Suprapubic skin (tissue), 4 donors: ENCODE measurements around the gene ARCN1. TPM values are rescaled to one million over a fixed set of nuclear protein-coding genes. Genes with fewer than 3 reads are reported as not detected.
A peak's percentile ranks its signal among the peaks of the same experiment; 100 is the strongest.

ENCODE experiments used
- DNase-seq, 2 donors: peaks; one replicate each; pipeline ENCODE4 v3.0.0-alpha.2; 2019; ENCODE audit warnings: low spot score in 2 of 2
- H3K27ac ChIP-seq: fragments of 200-600 bp; sonication (generic); one replicate; pipeline ENCODE4 v1.5.1; 2019
- H3K27me3 ChIP-seq: fragments of 200-600 bp; sonication (generic); one replicate; pipeline ENCODE4 v1.5.1; 2019
- H3K36me3 ChIP-seq: fragments of 200-600 bp; sonication (generic); one replicate; pipeline ENCODE4 v1.5.1; 2019
- H3K4me1 ChIP-seq: fragments of 200-600 bp; sonication (generic); one replicate; pipeline ENCODE4 v1.5.1; 2019
- H3K4me3 ChIP-seq: fragments of 200-600 bp; sonication (generic); one replicate; pipeline ENCODE4 v1.5.1; 2019; ENCODE audit warnings: mild to moderate bottlenecking
- H3K9me3 ChIP-seq: fragments of 200-600 bp; sonication (generic); one replicate; pipeline ENCODE4 v1.5.1; 2019
- CTCF ChIP-seq, 2 donors: fragments of 200-600 bp in 1 of 2; fragments of 450-650 bp in 1 of 2; sonication (generic) in 1 of 2; IDR thresholded peaks; one replicate each; pipeline ENCODE4 v1.5.1; 2016 to 2019; ENCODE audit warnings: antibody characterized with exemption in 2 of 2, mild to moderate bottlenecking in 1 of 2, moderate library complexity in 1 of 2
- EP300 ChIP-seq: sonication (generic); formaldehyde crosslinking; IDR thresholded peaks from one replicate; pipeline ENCODE4 v1.6.1; 2017; ENCODE audit warnings: antibody characterized with exemption
- POLR2A ChIP-seq, 2 donors: fragments of 450-650 bp; IDR thresholded peaks; one replicate each; pipeline ENCODE4 v1.6.1; 2017; ENCODE audit warnings: antibody characterized with exemption in 2 of 2, mild to moderate bottlenecking in 2 of 2, moderate library complexity in 2 of 2
- POLR2AphosphoS5 ChIP-seq, 3 donors: sonication (generic); formaldehyde crosslinking; IDR thresholded peaks; one replicate each; pipeline ENCODE4 v1.6.1; 2017; ENCODE audit warnings: antibody characterized with exemption in 3 of 3
- WGBS: methylation state at CpG from one replicate; pipeline ENCODE4 v1.1.5; 2018; 5-methylcytosine and 5-hydroxymethylcytosine counted together
- total RNA-seq, 4 donors: library from RNA; depleted of rRNA; stranded (reverse); fragments of >200 nt; gene quantifications; one replicate each; pipeline ENCODE4 v1.1.0, GENCODE V29; 2016

Gene ARCN1
- total RNA-seq, 4 donors from 2014 or later: 70.3 to 80.7 (median 77.0) TPM

- WGBS: 25% methylated on average over 4 of the region's 4 CpGs
- Histone ChIP-seq H3K4me1 (peaks cover 59% of the 10 kb centered on the region), H3K36me3 (peaks cover 41% of the 10 kb centered on the region), H3K27ac (peak overlapping the region; percentile 10), H3K9me3 (no peaks in the 10 kb centered on the region), H3K4me3 (peak overlapping the region; percentile 26), H3K27me3 (no peaks in the 10 kb centered on the region)
- DNase-seq: no peak
- no peak for TF ChIP-seq CTCF (IDR thresholded peaks at IDR 0.05)
Measured at GRCh38 chr11:118633979-118634378, 61.8 kb downstream of the ARCN1 start.

DNA sequence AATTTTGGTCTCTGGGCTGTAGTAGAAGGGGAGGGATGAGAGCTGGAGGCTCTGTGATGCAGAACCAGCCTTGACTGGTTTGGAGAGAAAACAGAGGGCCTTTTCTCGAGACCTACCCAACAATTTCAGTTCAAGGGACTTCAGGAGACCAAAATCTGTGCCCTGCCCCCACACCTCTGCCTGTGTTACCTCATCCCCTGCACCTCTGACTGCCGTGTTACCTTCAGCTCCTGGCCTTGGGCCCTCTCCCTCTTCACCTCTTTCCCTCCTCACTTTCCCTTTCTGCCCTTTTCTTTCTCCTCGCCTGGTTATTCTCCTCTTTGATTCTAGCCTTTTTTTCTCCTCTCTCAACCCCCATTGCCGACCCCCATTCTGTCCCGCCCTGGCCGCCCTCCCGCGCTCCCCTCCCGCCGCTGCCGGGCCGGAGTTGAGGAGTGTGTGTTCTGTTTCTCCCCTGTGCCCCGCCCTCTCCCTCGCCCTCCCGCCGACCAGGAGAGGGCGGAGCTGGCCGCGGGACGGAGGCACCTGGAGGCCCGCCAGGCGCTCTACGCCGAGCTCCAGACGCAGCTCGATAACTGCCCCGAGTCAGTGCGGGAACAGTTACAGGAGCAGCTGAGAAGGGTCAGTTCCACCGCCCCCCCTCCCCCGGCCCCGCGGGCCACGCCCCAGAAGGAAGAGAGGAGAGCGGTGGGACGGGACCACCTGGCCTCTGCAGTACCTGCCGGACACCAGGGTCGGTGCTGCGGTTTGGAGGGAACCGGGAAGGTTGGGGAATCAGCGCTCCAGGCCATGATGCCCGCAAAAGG is 62.4 kb downstream of the ARCN1 start:
- DNase-seq: no peak
- H3K27me3 ChIP-seq: no peaks in the 10 kb centered on the region
- peak overlapping the region; percentile 13 for H3K27ac ChIP-seq
- 28% methylated on average over 26 of the region's 41 CpGs for WGBS
- peak overlapping the region; percentile 26 for H3K4me3 ChIP-seq
- peaks cover 53% of the 10 kb centered on the region for H3K4me1 ChIP-seq
- peaks cover 46% of the 10 kb centered on the region for H3K36me3 ChIP-seq
- H3K9me3 ChIP-seq: no peaks in the 10 kb centered on the region
- TF ChIP-seq POLR2A (IDR thresholded peaks at IDR 0.05) (no peak), CTCF (IDR thresholded peaks at IDR 0.05) (no peak), POLR2AphosphoS5 (IDR thresholded peaks at IDR 0.05) (peak in 1 of 3 donors; percentile 16), EP300 (no peak)

DNA sequence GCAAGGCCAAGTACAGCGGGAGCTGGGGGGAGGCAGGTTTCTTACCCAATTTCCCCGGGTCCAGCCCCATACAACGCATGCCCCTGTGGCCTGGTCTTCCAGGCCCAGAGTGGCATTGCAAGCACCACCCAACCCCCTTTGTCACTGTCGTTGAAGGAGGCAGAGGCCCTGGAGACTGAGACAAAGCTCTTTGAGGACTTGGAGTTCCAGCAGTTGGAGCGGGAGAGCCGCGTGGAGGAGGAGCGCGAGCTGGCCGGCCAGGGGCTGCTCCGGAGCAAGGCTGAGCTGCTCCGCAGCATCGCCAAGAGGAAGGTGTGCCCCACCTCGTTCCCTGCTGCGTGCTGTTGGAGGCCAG is 63.0 kb downstream of the ARCN1 start:
- Histone ChIP-seq H3K27me3 (no peaks in the 10 kb centered on the region), H3K36me3 (peaks cover 52% of the 10 kb centered on the region), H3K27ac (peak overlapping the region; percentile 13), H3K4me1 (peaks cover 48% of the 10 kb centered on the region), H3K9me3 (no peaks in the 10 kb centered on the region), H3K4me3 (peak overlapping the region; percentile 26)
- TF ChIP-seq POLR2A (IDR thresholded peaks at IDR 0.05) (no peak), CTCF (IDR thresholded peaks at IDR 0.05) (no peak), POLR2AphosphoS5 (IDR thresholded peaks at IDR 0.05) (no peak), EP300 (no peak)
- DNase-seq: no peak
- 52% methylated on average over 14 of the region's 15 CpGs for WGBS

DNA sequence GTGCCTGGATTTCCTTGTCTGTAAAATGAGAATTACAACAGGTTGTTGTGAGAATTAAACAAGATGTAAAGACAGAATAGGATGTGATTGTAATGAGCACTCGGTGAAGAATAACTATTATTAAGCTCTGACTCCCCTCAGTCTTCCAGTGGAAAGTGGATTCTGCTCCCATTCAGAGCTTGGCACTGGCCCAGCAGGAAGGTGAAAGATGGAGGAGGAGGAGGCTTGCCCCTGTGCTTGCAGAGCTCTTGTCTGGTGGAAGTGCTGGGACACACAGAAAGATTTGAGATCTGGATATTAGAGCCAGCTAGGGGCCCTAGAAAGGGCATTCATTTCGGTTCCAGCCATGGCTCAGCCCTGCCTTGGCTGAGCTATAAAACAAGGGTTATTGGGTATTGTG is 63.4 kb downstream of the ARCN1 start:
- peak overlapping the region; percentile 26 for H3K4me3 ChIP-seq
- H3K36me3 ChIP-seq: peaks cover 55% of the 10 kb centered on the region

DNA sequence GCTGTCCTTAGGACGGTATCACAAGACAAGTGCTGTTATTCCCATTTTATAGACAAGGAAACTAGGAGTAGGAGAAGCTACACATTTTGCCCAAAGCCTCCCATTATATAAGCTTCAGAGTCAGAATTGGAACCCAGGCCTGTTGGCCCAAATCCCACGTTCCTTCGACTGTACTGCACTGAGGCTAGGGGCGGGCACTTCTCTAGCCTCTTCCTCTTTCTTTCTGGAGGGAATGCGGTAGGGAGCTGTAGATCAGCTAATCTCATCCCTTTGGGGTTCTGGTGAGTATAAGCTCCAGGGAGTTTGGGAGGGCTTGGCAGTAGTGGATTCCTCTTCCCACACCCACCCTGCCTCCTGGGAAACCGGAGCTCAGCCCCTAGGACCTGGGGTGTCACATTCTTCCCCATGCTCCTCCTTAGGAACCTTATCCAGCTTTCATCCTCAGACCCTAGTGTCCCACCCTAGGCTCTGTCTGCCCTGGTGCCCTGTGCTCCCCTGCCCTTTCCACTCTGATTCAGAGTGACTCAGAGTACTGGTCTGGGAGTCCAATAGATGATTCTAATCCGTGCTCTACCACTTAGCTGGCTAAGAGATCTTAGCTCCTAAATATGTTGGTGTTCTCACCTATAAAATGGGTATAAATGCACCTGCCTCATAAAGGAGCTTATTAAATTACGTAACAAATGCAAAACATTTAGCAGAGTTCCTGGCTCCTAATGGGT is 64.5 kb downstream of the ARCN1 start:
- no peak for DNase-seq
- 63% methylated on average over 8 of the region's 8 CpGs for WGBS
- Histone ChIP-seq H3K27me3 (no peaks in the 10 kb centered on the region), H3K4me3 (no peak overlapping the region), H3K27ac (no peak overlapping the region), H3K9me3 (no peaks in the 10 kb centered on the region), H3K36me3 (peaks cover 48% of the 10 kb centered on the region), H3K4me1 (peaks cover 48% of the 10 kb centered on the region)
- TF ChIP-seq POLR2A (IDR thresholded peaks at IDR 0.05) (no peak), POLR2AphosphoS5 (IDR thresholded peaks at IDR 0.05) (no peak), CTCF (IDR thresholded peaks at IDR 0.05) (no peak), EP300 (no peak)

More for the DNA sequence above, 63.4 kb downstream of the ARCN1 start:
- DNase-seq: no peak
- Histone ChIP-seq H3K4me1 (peaks cover 48% of the 10 kb centered on the region), H3K27ac (peak overlapping the region; percentile 13), H3K27me3 (no peaks in the 10 kb centered on the region), H3K9me3 (no peaks in the 10 kb centered on the region)
- WGBS: 55% methylated on average over 2 of the region's 2 CpGs
- TF ChIP-seq POLR2A (IDR thresholded peaks at IDR 0.05) (no peak), POLR2AphosphoS5 (IDR thresholded peaks at IDR 0.05) (no peak)
